HG02943 (cell line): ENCODE measurements around the gene KRT82.

ENCODE experiments used
- ATAC-seq: cut with Tn5 transposase; IDR thresholded peaks from one replicate; pipeline ENCODE4 v1.9.1; 2021; ENCODE audit warnings: mild to moderate bottlenecking, low read depth, moderate library complexity; ENCODE audit not compliant: unreplicated experiment

Gene KRT82

DNA sequence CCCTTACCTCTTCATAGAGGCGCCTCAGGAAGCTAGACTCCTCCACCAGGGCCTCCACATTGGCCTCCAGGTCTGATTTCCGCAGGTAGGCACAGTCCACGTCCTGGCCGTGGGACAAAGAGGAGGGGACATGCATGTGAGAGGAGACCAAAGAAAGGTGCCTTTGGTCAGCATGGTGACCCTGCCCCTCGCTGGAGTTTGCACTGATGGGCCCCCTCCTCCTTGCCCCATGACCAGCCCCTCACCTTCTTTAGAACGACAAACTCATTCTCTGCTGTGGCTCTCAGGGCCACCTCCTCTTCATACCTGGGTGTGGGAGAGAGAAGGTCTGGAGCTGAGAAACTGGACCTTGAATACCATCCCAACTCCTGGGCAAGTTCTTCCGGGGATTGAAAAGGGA is 42.1 kb downstream of the KRT82 start:
- ATAC-seq: no peak

DNA sequence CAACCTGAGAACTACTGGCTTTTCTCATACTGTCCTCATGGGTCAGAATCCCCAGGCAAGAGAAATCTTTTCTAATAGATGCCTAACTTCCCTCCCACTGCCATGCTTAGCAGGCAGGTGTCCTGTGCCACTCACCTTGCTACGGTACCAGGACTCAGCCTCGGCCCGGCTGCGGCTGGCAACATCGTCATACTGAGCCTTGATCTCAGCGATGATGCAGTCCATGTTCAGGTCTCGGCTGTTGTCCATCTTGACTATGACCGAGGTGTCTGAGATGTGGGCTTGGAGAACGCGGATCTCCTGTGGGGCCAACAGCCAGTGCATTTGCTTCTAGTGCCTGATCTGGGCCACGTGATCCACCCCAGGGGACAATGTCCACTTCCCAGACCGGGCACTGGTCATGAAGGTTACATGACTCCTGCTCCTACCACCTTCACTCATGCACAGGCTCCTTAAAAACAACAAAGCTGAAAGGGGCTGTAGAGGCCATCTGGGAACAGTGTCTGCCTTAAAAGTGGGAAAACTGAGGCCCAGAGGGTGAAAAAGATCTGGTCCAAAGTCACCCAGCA is 42.9 kb downstream of the KRT82 start:
- no peak for ATAC-seq

GRCh38 chr12:52362118-52362726 is 43.9 kb downstream of the KRT82 start:
- ATAC-seq: no peak

DNA sequence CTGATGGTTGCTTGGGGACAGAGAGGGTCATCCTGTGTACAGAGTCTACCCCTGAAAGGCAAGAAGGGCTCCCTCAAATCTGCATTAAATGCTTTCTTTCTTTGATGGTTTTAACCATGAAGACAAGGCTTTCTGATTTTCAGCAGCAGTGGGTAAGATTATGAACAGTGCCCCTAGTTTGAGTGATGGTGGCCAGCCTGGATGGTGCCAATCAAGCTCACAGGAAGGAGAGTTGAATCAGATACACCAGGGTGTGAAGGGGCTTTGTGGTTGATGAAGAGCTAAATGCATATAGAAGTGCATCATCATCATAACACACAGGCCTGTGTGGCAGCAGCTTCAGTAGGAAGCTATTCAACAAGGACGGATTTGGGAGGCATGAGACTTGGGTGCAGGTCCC is 44.6 kb downstream of the KRT82 start:
- no peak for ATAC-seq

DNA sequence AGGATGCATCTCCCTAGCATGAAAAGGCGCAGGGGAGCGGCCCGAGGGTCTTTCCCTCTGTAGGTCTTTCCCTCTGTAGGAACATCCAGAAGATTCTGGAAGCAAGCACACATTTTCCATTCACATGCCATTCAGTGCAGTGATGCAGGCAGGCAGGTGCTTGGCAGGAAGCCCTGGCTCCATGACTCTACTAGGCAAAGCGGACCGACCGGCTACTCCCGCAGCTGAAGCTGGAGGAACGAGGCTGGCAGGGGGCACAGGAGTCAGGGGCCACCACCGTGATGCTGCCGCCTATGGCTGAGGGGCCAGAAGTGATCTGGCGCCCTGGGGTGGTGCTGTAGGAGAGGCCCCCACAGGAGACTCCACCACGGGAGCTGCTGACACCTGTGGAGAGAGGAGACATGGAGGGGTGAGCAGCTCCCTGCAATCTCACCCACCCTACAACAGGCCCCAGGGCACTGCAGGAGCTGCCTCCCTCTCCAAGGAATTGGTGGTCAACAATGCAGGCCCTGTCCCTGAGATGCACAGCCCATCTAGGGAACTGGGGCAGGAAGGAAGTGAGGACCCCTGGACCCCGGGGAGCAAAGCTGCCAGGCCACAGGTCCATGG is 45.4 kb downstream of the KRT82 start:
- ATAC-seq: no peak

- no peak for ATAC-seq
Measured at GRCh38 chr12:52360106-52360662, 46.0 kb downstream of the KRT82 start.

DNA sequence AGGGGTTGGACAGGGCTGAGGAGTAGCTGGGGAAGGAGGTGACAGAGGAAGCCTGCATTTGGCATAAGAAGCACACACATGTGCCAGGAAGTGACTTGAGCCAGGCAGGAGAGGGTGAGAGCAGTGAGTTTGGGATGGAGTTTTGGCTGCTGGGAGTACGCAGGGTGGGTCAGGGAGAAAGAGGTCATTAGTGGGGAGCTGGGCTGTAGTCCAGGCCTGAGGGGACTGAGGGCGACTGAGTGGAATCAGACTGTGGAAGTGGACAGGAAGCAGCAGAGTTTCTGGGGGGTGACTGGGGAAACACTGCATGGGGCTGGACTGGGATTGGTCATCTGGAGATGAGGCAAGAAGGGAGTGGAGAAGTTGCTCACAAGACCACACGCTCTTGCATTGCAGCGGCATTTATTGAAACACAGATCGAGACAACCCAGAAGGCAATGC is 46.5 kb downstream of the KRT82 start:
- ATAC-seq: no peak

DNA sequence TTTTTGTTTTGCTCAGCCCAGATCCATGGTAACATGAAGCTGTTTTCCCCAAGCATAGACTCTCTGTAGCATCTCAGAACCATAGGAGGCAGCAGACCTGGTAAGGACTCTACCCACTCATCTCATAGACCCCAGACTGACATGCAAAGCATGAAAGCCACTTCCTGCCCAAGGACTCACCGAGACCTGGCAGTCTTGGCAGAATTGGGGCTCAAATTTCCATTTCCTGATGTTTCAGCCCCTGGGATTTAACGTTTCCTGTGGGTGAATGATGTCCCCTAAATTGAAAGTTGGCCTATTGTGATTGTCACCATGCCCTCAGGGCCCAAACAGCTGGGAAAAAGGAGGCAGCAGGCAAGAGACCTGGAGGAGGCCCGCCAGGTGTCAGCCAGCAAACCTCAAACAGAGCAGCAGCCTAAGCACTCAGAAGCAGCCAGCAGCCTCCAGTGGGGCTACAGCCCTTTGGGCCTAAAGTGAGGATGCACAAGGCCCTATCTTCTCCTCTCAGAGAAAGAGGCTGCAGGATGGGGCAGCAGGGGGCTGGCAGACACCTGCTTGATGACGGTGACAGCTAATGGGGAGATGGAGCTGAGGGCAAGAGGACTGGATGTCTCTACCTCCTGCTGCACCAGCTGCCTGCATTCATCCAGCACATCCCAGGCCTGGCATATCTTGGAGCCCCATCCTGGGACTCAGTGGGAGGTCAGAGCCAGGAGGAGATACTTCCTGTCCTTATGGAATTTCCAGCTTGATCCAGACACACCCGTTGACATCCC is 47.4 kb downstream of the KRT82 start:
- ATAC-seq: peak; percentile 87

- no peak for ATAC-seq
Measured at GRCh38 chr12:52356762-52357580, 49.2 kb downstream of the KRT82 start.

DNA sequence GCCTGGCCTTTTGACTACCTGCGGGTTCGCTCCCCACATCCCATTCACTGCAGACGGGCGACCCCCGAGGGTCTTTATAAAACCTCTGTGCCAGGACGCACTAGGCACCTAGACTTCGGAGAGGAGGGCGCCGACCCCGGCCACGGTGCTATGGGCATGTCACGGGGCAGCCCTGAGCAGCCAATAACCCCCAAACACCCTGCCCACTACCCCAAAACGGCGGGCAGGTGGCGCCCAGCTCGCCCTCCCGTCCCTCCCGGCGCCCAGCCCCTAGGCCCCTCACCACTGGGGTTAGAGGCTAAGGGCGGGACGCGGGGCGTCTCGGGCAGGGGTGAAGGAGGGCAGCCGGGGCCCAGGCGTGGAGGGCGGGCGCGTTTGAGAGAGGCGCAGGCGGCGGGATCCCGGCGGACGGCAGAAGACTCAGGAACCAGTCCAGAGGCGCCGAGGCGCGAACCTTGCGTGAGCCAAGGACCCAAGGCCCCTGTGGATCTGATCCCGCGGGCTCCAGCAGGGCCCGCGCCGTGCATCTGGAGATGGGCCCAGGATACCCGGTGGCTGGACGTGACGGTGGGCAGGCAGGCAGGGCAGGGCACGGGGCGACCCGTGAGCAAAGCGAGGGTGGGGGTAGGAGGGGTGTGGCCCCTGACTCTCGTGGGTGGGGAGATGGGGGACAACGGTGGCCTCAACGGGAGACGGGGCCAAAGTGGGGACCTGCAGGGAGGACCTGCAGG is 49.9 kb downstream of the KRT82 start:
- no peak for ATAC-seq

DNA sequence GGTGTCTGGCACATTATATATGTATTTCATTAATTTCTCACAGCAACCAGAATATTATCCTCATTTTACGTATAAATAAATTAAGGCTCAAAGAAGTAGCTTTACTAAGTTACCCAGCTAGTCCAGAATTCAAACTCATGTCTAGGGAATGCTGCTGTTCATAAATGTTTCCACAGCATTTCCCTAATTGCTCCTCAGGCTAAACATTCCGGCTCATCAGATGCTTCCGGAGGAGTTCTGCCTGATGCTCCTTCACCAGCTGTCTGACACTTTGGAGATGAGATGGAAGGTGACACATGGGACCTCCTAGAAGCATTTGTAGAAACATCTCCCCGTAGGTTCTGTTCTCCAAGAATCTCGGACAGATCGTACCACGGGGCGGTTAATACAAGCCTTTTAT is 51.0 kb downstream of the KRT82 start:
- no peak for ATAC-seq

GRCh38 chr12:52354200-52354599 is 51.9 kb downstream of the KRT82 start:
- no peak for ATAC-seq

DNA sequence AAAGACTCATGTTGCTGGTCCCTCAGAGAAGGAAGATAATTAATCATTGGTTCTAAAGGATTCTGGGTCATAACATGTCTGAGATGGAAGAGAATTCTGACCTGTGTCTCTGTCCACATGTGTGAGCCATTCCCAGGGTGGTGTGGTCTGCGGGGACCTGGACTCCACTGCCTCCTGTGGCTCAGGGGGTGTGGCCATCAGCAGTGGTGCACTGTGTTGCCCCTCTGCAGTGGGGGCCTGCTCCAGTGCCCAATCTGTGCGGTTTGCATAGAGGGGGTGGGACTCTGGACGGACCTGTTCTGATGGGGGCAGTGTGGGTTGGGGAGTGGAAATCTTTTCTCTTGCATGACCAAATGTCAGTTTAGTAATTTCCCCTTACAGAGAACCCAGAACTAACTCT is 52.4 kb downstream of the KRT82 start:
- no peak for ATAC-seq

DNA sequence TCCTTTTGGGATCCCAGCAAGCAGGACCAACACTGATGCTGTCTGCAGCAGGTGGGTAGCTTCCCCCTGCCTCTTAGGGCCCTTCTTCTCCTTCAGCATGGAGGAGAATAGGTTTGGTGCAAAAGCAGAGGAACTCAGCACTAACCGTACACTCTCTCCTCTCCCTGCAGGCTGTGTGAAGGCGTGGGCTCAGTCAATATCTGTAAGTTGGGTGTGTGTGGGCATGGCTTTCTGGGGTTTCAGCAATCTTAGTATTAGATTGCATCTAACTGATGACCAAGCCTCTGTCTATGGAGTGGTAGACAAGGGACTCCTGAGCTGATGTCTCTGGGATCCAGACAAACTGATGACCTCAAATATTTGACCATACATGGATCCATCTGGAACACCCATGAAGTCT is 53.2 kb downstream of the KRT82 start:
- ATAC-seq: no peak

- ATAC-seq: no peak
Measured at GRCh38 chr12:52351196-52352059, 54.7 kb downstream of the KRT82 start.

GRCh38 chr12:52350786-52351185 is 55.3 kb downstream of the KRT82 start:
- ATAC-seq: no peak

DNA sequence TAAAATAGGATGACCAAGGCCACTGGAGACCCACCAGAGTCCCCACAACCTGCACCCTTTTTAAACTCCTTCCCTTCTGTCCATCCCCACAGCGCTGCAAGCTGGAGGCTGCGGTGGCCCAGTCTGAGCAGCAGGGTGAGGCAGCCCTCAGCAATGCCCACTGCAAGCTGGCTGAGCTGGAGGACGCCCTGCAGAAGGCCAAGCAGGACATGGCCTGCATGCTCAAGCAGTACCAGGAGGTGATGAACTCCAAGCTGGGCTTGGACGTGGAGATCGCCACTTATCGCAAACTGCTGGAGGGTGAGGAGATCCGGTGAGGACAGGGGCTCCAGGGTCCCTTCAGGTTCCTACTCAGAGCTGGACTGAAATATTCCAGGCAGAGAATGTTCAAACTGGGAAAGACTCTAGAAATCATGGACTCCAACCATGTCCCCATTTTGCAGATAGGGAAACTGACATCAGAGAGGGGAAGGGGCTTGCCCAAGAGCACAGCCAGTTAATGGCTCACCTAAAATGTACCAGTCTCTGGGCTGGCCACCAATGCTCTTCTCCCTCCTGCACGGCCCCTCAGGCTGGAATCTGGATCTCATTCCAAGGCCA is 56.0 kb downstream of the KRT82 start:
- ATAC-seq: no peak

DNA sequence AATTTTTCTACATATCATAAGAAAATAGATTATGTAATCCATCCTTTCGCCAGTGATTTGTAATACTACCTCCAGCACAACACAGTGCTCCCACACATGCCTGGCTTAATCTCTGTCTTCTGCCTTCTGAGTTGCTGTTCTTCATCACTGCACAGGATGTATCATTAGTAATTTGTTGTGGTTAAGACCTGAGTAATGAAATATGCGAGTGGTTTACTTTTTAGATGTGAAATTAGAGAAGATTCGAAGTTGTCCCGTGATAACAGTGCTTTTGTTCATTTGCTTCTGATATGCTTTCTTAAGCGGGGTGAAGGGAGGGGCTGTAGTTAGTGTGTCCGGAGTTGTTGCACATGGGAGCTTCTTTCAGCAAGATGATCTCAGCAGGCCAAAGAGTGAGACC is 56.9 kb downstream of the KRT82 start:
- no peak for ATAC-seq
